Measurements from ENCODE around the gene SPINT1. TPM values are rescaled to one million over a fixed set of nuclear protein-coding genes. Genes with fewer than 3 reads are reported as not detected.
A peak's percentile ranks its signal among the peaks of the same experiment; 100 is the strongest.

Gene SPINT1
- total and polyA plus RNA-seq, 2 donors, result 17.4 to 31.4 TPM

GRCh38 chr15:40875991-40876730 is 32.3 kb downstream of the SPINT1 start:
- Histone ChIP-seq H3K36me3 (ENCODE audit: insufficient read depth) (no peaks in the 10 kb centered on the region), H3K4me1 (ENCODE audit: insufficient read depth) (no peaks in the 10 kb centered on the region), H3K27ac (ENCODE audit: low read depth) (no peak overlapping the region), H3K4me3 (ENCODE audit: low read depth, low read length) (no peak overlapping the region)
- 90% methylated on average over 6 of the region's 6 CpGs for WGBS
- no peak for DNase-seq (ENCODE audit: extremely low spot score)

- H3K27ac ChIP-seq (ENCODE audit: low read depth), result no peak overlapping the region
- no peak for DNase-seq (ENCODE audit: extremely low spot score)
- no peaks in the 10 kb centered on the region for H3K36me3 ChIP-seq (ENCODE audit: insufficient read depth)
- H3K4me1 ChIP-seq (ENCODE audit: insufficient read depth), result no peaks in the 10 kb centered on the region
- H3K4me3 ChIP-seq (ENCODE audit: low read depth, low read length), result no peak overlapping the region
- 67% methylated on average over 2 of the region's 2 CpGs for WGBS
Observed at GRCh38 chr15:40877694-40878093, 33.8 kb downstream of the SPINT1 start.

- DNase-seq (ENCODE audit: extremely low spot score), result no peak
- Histone ChIP-seq H3K36me3 (ENCODE audit: insufficient read depth) (no peaks in the 10 kb centered on the region), H3K27ac (ENCODE audit: low read depth) (no peak overlapping the region), H3K4me3 (ENCODE audit: low read depth, low read length) (no peak overlapping the region), H3K4me1 (ENCODE audit: insufficient read depth) (no peaks in the 10 kb centered on the region)
- WGBS, result 78% methylated on average over 1 of the region's 1 CpG
Observed at GRCh38 chr15:40878785-40879184, 34.9 kb downstream of the SPINT1 start.

- 77% methylated on average over 6 of the region's 6 CpGs for WGBS
- Histone ChIP-seq H3K36me3 (ENCODE audit: insufficient read depth) (no peaks in the 10 kb centered on the region), H3K4me3 (ENCODE audit: low read depth, low read length) (no peak overlapping the region), H3K27ac (ENCODE audit: low read depth) (no peak overlapping the region), H3K4me1 (ENCODE audit: insufficient read depth) (no peaks in the 10 kb centered on the region)
- DNase-seq (ENCODE audit: extremely low spot score), result no peak
Observed at GRCh38 chr15:40879609-40880008, 35.8 kb downstream of the SPINT1 start.

- Histone ChIP-seq H3K36me3 (ENCODE audit: insufficient read depth) (no peaks in the 10 kb centered on the region), H3K4me3 (ENCODE audit: low read depth, low read length) (no peak overlapping the region), H3K27ac (ENCODE audit: low read depth) (no peak overlapping the region), H3K4me1 (ENCODE audit: insufficient read depth) (no peaks in the 10 kb centered on the region)
- whole genome bisulfite sequencing, result 94% methylated on average over 6 of the region's 6 CpGs
- no peak for DNase-seq (ENCODE audit: extremely low spot score)
Observed at GRCh38 chr15:40881351-40881750, 37.5 kb downstream of the SPINT1 start.

GRCh38 chr15:40886586-40886985 is 42.7 kb downstream of the SPINT1 start:
- 65% methylated on average over 1 of the region's 1 CpG for WGBS
- no peaks in the 10 kb centered on the region for H3K36me3 ChIP-seq (ENCODE audit: insufficient read depth)
- no peak for DNase-seq (ENCODE audit: extremely low spot score)

GRCh38 chr15:40889112-40889511 is 45.3 kb downstream of the SPINT1 start:
- no peaks in the 10 kb centered on the region for H3K4me1 ChIP-seq (ENCODE audit: insufficient read depth)
- no peaks in the 10 kb centered on the region for H3K36me3 ChIP-seq (ENCODE audit: insufficient read depth)
- no peak overlapping the region for H3K4me3 ChIP-seq (ENCODE audit: low read depth, low read length)
- H3K27ac ChIP-seq (ENCODE audit: low read depth), result no peak overlapping the region
- DNase-seq (ENCODE audit: extremely low spot score), result no peak

More at GRCh38 chr15:40886586-40886985, 42.7 kb downstream of the SPINT1 start:
- H3K27ac ChIP-seq (ENCODE audit: low read depth), result no peak overlapping the region
- no peaks in the 10 kb centered on the region for H3K4me1 ChIP-seq (ENCODE audit: insufficient read depth)
- H3K4me3 ChIP-seq (ENCODE audit: low read depth, low read length), result no peak overlapping the region

- Histone ChIP-seq H3K4me3 (ENCODE audit: low read depth, low read length) (no peak overlapping the region), H3K36me3 (ENCODE audit: insufficient read depth) (no peaks in the 10 kb centered on the region), H3K27ac (ENCODE audit: low read depth) (no peak overlapping the region), H3K4me1 (ENCODE audit: insufficient read depth) (no peaks in the 10 kb centered on the region)
- DNase-seq (ENCODE audit: extremely low spot score), result no peak
- 90% methylated on average over 5 of the region's 5 CpGs for WGBS
Observed at GRCh38 chr15:40891138-40891537, 47.3 kb downstream of the SPINT1 start.

GRCh38 chr15:40891810-40892446 is 48.1 kb downstream of the SPINT1 start:
- no peaks in the 10 kb centered on the region for H3K4me1 ChIP-seq (ENCODE audit: insufficient read depth)
- 14% methylated on average over 4 of the region's 4 CpGs for WGBS
- DNase-seq (ENCODE audit: extremely low spot score), result no peak

GRCh38 chr15:40892447-40893012 is 48.7 kb downstream of the SPINT1 start:
- Histone ChIP-seq H3K27ac (ENCODE audit: low read depth) (no peak overlapping the region), H3K4me1 (ENCODE audit: insufficient read depth) (no peaks in the 10 kb centered on the region), H3K4me3 (ENCODE audit: low read depth, low read length) (no peak overlapping the region), H3K36me3 (ENCODE audit: insufficient read depth) (no peaks in the 10 kb centered on the region)
- no peak for DNase-seq (ENCODE audit: extremely low spot score)
- 94% methylated on average over 2 of the region's 2 CpGs for WGBS

More at GRCh38 chr15:40891810-40892446, 48.1 kb downstream of the SPINT1 start:
- no peaks in the 10 kb centered on the region for H3K36me3 ChIP-seq (ENCODE audit: insufficient read depth)
- H3K27ac ChIP-seq (ENCODE audit: low read depth), result no peak overlapping the region
- H3K4me3 ChIP-seq (ENCODE audit: low read depth, low read length), result no peak overlapping the region

GRCh38 chr15:40893019-40893670 is 49.3 kb downstream of the SPINT1 start:
- Histone ChIP-seq H3K27ac (ENCODE audit: low read depth) (no peak overlapping the region), H3K4me3 (ENCODE audit: low read depth, low read length) (no peak overlapping the region), H3K36me3 (ENCODE audit: insufficient read depth) (no peaks in the 10 kb centered on the region), H3K4me1 (ENCODE audit: insufficient read depth) (no peaks in the 10 kb centered on the region)
- DNase-seq (ENCODE audit: extremely low spot score), result no peak
- WGBS, result 82% methylated on average over 22 of the region's 22 CpGs

GRCh38 chr15:40893733-40894680 is 50.2 kb downstream of the SPINT1 start, which contains the start of gene VPS18:
VPS18 (plus strand) TSS chr15:40894450; CDS start chr15:40894769, 319 bp downstream.
- Histone ChIP-seq H3K36me3 (ENCODE audit: insufficient read depth) (no peaks in the 10 kb centered on the region), H3K4me3 (ENCODE audit: low read depth, low read length) (peak within 1 kb of the TSS; percentile 63), H3K4me1 (ENCODE audit: insufficient read depth) (no peaks in the 10 kb centered on the region), H3K27ac (ENCODE audit: low read depth) (peak within 1 kb of the TSS; percentile 74)
- 3% methylated on average over 55 of the region's 55 CpGs for WGBS
- DNase-seq (ENCODE audit: extremely low spot score), result peak; percentile 92

All from urinary bladder (tissue), 4 donors.